ENCODE results near the gene SORBS1. TPM values are rescaled to one million over a fixed set of nuclear protein-coding genes. Genes with fewer than 3 reads are reported as not detected.

The SORBS1 gene
- total and polyA plus RNA-seq, 2 donors (not counting 1 experiment from before 2014, with no cell fraction given) = 0.21 to 1.5 TPM

DNA sequence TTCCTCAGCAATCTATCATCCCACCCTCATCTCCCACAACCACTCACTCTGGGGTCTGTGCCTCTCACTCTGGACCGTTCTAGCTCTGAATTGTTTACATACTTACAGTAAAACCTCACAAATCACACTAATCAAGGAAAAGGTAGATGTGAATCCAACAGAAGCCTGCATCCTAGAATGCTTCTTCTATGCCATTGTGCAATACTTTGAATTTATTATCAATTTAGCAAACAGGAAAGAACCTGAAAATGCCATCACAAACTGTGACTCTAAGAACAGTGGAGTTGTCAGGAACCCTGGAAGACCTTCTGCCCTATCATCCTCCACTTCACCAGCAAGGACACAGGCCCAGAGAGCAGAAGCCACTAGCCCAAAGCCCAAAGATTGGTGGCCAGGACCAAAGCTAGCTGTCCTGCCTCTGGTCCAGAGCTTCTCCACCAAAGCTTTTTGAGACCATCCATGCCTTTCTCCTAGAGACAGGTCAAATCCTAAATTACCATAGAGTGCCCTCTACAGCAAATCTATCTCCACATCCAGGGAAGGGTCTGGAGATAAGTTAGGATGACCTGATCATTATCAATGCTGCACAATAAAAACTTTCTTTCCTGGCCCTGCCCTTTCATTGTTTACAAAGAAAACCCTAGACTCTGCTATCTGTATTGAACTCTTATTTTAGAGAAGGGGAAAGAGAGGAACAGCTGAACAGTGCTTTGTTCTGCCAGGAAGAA is 2.4 kb downstream of the SORBS1 start:
- CTCF ChIA-PET = interaction anchor here (1.0 to 1.2 kb wide), 2 partner anchors 129 to 284 kb away, joined by 3 read pairs; no protein-coding TSS in a partner anchor
- Histone ChIP-seq H3K4me2 (replicated peaks; ENCODE audit: low read depth, low read length, poor library complexity, severe bottlenecking) (no peak overlapping the region), H2AFZ (ENCODE audit: insufficient read depth, low read depth, low read length, poor library complexity, severe bottlenecking) (no peak overlapping the region), H3K27ac (ENCODE audit: low read length in 2 of 2) (no peak overlapping the region), H3K9ac (ENCODE audit: low read length) (no peak overlapping the region), H3K27me3 (replicated peaks in 1 of 4; ENCODE audit: control extremely low read depth in 1 of 4, control insufficient read depth in 3 of 4, insufficient read depth in 4 of 4, low read length in 3 of 4) (peaks cover 0 to 13% (median 0%) of the 10 kb centered on the region in 4 experiments), H3K4me3 (ENCODE audit: control extremely low read depth in 1 of 5, extremely low read depth in 1 of 5, insufficient read depth in 1 of 5, low read depth in 2 of 5, low read length in 4 of 5) (no peak overlapping the region), H3K36me3 (replicated peaks in 1 of 2; ENCODE audit: control extremely low read depth in 1 of 2, control insufficient read depth in 1 of 2, extremely low read depth in 1 of 2, insufficient read depth in 2 of 2, low read length in 1 of 2) (no peaks in the 10 kb centered on the region), H3K79me2 (ENCODE audit: control insufficient read depth, insufficient read depth, low read length) (no peaks in the 10 kb centered on the region), H3K4me1 (ENCODE audit: control insufficient read depth in 2 of 2, insufficient read depth in 2 of 2, low read length in 2 of 2) (peaks cover 8 to 11% of the 10 kb centered on the region in 2 donors), H3K9me3 (ENCODE audit: control extremely low read depth in 1 of 3, control insufficient read depth in 2 of 3, insufficient read depth in 1 of 3, low read length in 2 of 3) (no peaks in the 10 kb centered on the region), H4K20me1 (ENCODE audit: control insufficient read depth, insufficient read depth, low read length, poor library complexity, severe bottlenecking) (no peaks in the 10 kb centered on the region)
- Mint-ChIP-seq H3K4me3 (peak overlapping the region; percentile 76), H3K27ac (no peak overlapping the region), H3K27me3 (peaks cover 25% of the 10 kb centered on the region), H3K9me3 (ENCODE audit: insufficient read depth) (no peaks in the 10 kb centered on the region), H3K4me1 (peaks cover 16% of the 10 kb centered on the region)
- intact Hi-C loops (cut with micrococcal nuclease) = no loop called here
- no CpG with 5 or more reads among the region's 1 CpG for whole genome bisulfite sequencing (ENCODE audit: insufficient coverage)
- POLR2A ChIA-PET = no interaction called here
- no peak for ATAC-seq (ENCODE audit: low read depth)
- no peak for DNase-seq
- TF ChIP-seq, protein P1, sequence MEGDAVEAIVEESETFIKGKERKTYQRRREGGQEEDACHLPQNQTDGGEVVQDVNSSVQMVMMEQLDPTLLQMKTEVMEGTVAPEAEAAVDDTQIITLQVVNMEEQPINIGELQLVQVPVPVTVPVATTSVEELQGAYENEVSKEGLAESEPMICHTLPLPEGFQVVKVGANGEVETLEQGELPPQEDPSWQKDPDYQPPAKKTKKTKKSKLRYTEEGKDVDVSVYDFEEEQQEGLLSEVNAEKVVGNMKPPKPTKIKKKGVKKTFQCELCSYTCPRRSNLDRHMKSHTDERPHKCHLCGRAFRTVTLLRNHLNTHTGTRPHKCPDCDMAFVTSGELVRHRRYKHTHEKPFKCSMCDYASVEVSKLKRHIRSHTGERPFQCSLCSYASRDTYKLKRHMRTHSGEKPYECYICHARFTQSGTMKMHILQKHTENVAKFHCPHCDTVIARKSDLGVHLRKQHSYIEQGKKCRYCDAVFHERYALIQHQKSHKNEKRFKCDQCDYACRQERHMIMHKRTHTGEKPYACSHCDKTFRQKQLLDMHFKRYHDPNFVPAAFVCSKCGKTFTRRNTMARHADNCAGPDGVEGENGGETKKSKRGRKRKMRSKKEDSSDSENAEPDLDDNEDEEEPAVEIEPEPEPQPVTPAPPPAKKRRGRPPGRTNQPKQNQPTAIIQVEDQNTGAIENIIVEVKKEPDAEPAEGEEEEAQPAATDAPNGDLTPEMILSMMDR (IDR thresholded peaks at IDR 0.05) = no peak
- no peak for TF ChIP-seq EZH2 (IDR thresholded peaks at IDR 0.05; ENCODE audit: borderline replicate concordance, insufficient read depth, low read depth, low read length, poor library complexity, severe bottlenecking)

GRCh38 chr10:95556994-95557767 is 4.0 kb downstream of the SORBS1 start:
- H3K36me3 ChIP-seq (replicated peaks in 1 of 2; ENCODE audit: control extremely low read depth in 1 of 2, control insufficient read depth in 1 of 2, extremely low read depth in 1 of 2, insufficient read depth in 2 of 2, low read length in 1 of 2) = no peaks in the 10 kb centered on the region
- H3K27ac ChIP-seq (ENCODE audit: low read length in 2 of 2) = no peak overlapping the region
- peaks cover 8 to 11% of the 10 kb centered on the region in 2 donors for H3K4me1 ChIP-seq (ENCODE audit: control insufficient read depth in 2 of 2, insufficient read depth in 2 of 2, low read length in 2 of 2)
- DNase-seq = no peak
- H4K20me1 ChIP-seq (ENCODE audit: control insufficient read depth, insufficient read depth, low read length, poor library complexity, severe bottlenecking) = no peaks in the 10 kb centered on the region
- H3K4me3 ChIP-seq (ENCODE audit: control extremely low read depth in 1 of 5, extremely low read depth in 1 of 5, insufficient read depth in 1 of 5, low read depth in 2 of 5, low read length in 4 of 5) = no peak overlapping the region
- peaks cover 0 to 13% (median 0%) of the 10 kb centered on the region in 4 experiments for H3K27me3 ChIP-seq (replicated peaks in 1 of 4; ENCODE audit: control extremely low read depth in 1 of 4, control insufficient read depth in 3 of 4, insufficient read depth in 4 of 4, low read length in 3 of 4)
- ChIA-PET CTCF (no interaction called here), POLR2A (no interaction called here)
- no peak overlapping the region for H3K27ac Mint-ChIP-seq
- no peak for TF ChIP-seq EZH2 (IDR thresholded peaks at IDR 0.05; ENCODE audit: borderline replicate concordance, insufficient read depth, low read depth, low read length, poor library complexity, severe bottlenecking)
- TF ChIP-seq, protein P1 (IDR thresholded peaks at IDR 0.05) = no peak
- H3K27me3 Mint-ChIP-seq = peaks cover 25% of the 10 kb centered on the region
- H3K9ac ChIP-seq (ENCODE audit: low read length) = no peak overlapping the region
- H3K4me1 Mint-ChIP-seq = peaks cover 16% of the 10 kb centered on the region
- WGBS (ENCODE audit: insufficient coverage) = 95% methylated on average over 7 of the region's 8 CpGs
- no peak overlapping the region for H3K4me3 Mint-ChIP-seq
- H3K9me3 Mint-ChIP-seq (ENCODE audit: insufficient read depth) = no peaks in the 10 kb centered on the region
- H3K4me2 ChIP-seq (replicated peaks; ENCODE audit: low read depth, low read length, poor library complexity, severe bottlenecking) = no peak overlapping the region
- no peak overlapping the region for H2AFZ ChIP-seq (ENCODE audit: insufficient read depth, low read depth, low read length, poor library complexity, severe bottlenecking)
- ATAC-seq (ENCODE audit: low read depth) = no peak
- H3K9me3 ChIP-seq (ENCODE audit: control extremely low read depth in 1 of 3, control insufficient read depth in 2 of 3, insufficient read depth in 1 of 3, low read length in 2 of 3) = peaks cover 0 to 5% (median 0%) of the 10 kb centered on the region in 3 donors
- intact Hi-C loops (cut with micrococcal nuclease) = no loop called here
- H3K79me2 ChIP-seq (ENCODE audit: control insufficient read depth, insufficient read depth, low read length) = no peaks in the 10 kb centered on the region
